GM12872 (cell line): ENCODE results near the gene TTLL9.

ENCODE experiments used
- TF ChIP-seq, protein P1 (sequence below): IDR thresholded peaks from 3 replicates; pipeline ENCODE4 v1.5.1; 2011; ENCODE audit warnings: low read depth, mild to moderate bottlenecking, low read length, moderate library complexity; ENCODE audit not compliant: insufficient read depth

Gene TTLL9

DNA sequence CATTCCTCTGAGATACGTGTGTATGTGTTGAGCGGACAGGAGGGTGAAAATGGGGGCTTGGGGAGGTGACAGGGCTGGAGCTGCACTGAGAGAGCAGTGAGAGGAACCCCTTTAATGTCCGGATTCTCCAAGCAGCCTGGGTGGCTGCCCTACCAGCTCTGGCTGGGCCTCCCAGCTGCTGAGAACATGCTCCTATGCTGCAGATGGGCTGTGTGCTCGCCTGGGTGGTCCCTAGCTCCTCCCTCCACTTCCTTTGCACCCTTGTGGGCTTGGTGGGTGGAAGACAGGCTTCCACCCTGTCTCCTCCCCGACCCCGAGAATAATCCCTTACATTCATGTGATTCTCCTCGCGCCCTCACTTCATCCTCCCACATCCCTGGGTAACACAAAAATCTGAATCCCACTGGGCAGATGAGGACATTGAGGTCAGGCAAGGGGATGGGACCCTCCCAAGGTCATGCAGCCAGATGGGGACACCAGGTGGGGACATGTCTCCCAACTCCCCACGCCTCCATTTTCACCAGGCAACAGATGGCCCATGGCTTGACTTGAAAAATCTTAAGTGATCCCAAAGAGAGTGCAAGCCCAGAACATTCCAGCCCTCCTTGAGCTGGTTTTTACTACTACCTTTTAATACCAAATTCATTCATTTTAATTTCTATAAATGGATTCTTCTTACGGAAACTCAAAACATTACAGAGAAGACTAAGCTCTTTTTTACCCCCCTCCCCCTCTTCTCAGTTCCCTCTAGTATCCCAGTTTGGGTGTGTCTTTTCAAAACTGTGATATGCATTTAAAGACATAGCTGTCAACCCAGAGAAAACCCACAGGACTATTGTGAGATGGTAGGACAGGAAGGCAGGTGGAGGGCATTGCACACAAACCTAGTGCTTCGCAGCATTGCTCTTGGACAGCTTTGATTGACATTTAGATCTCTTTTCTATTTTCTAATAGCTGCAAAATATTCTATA is 86.4 kb downstream of the TTLL9 start:
- TF ChIP-seq, protein P1, sequence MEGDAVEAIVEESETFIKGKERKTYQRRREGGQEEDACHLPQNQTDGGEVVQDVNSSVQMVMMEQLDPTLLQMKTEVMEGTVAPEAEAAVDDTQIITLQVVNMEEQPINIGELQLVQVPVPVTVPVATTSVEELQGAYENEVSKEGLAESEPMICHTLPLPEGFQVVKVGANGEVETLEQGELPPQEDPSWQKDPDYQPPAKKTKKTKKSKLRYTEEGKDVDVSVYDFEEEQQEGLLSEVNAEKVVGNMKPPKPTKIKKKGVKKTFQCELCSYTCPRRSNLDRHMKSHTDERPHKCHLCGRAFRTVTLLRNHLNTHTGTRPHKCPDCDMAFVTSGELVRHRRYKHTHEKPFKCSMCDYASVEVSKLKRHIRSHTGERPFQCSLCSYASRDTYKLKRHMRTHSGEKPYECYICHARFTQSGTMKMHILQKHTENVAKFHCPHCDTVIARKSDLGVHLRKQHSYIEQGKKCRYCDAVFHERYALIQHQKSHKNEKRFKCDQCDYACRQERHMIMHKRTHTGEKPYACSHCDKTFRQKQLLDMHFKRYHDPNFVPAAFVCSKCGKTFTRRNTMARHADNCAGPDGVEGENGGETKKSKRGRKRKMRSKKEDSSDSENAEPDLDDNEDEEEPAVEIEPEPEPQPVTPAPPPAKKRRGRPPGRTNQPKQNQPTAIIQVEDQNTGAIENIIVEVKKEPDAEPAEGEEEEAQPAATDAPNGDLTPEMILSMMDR = no peak

DNA sequence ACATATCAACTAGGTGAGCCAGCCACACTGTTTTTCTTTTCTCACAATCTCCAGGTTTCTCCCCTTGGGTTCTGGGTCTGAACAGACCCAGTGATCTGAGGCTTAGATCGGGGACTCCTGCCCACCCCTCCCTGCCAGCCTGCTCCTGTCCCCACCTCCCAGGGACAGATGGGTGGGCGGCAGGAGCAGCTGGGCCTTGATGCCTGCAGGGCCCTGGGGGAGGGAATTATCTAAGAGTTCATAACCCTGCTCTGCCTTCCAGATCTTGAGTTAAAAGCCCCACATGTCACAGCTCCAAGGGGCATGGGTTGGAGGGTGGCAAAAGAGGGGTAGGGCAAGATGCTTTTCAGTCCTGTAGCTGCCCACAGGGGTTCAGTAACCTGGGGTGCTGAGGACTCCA is 92.3 kb downstream of the TTLL9 start:
- TF ChIP-seq, protein P1 = no peak

DNA sequence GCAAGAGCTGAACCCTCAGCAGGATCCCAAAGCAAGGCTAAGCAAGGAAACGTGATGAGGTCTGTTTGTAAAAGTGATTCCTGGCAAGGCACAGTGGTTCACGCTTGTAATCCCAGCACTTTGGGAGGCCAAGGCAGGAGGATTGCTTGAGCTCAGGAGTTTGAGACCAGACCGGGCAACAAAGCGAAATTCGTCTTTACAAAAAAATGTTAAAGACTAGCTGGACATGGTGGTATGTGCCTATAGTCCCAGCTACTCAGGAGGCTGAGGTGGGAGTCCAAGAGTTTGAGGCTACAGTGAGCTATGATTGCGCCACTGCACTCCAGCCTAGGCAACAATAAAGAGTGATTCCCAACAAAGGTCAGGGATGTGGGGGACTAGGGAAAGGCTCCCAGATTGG is 93.5 kb downstream of the TTLL9 start:
- TF ChIP-seq, protein P1 = no peak

DNA sequence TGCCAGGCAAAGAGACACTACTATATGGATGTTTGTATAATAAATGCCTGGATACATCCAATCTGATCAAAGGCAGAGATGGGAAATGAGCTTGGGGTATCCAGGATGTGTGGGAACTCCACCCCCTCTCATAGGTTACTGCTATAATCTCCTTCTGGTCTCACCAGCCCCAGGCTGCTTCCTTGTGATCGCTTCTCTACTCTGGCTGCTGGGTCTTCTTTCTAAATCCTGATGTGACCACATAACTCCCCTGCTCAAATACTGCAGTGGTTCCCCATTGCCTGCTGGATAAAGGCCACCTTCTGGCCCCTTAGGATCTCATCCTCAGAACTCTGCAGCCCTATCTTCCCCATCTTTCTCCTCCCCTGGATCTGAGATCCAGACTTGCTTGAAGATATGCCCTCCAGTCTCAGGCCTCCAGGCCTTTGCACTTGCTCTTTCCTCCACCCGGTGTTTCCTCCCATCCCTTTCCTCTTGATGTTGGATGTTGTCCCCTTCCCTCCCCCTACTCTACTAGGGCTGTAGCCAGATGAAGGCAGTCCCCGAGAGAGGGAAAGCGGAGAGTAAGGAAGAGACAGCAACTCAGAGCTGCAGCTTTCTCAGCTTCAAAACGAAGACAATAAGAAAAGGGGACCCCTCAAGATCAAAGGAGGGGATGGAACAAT is 96.7 kb downstream of the TTLL9 start:
- TF ChIP-seq, protein P1 = no peak

DNA sequence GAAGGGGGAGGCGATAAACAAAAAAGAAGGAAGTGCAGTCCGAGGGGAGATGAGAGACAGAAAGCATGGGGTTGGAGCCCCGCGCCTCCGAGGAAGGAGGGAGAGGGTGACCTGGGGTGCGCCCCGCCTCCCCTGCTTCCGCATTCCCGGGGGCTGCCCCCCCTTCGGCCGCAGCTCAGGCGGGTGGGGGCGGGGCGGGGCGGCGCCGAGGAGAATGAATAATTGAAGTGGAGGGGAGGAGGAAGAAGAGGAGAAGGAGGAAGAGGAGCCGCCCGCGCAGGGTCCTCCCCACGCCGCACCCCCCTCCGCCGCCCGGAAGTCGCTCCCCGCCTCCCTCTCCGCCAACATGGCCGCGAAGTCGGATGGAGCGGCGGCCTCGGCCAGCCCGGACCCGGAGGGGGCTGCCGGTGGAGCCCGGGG is 97.4 kb downstream of the TTLL9 start, which contains the start of gene XKR7:
Gene XKR7, plus strand, starts transcription at position 322 of the 420 bp plus-strand sequence. Its CDS starts 25 bp downstream, at position 347.
- TF ChIP-seq, protein P1 = no peak

DNA sequence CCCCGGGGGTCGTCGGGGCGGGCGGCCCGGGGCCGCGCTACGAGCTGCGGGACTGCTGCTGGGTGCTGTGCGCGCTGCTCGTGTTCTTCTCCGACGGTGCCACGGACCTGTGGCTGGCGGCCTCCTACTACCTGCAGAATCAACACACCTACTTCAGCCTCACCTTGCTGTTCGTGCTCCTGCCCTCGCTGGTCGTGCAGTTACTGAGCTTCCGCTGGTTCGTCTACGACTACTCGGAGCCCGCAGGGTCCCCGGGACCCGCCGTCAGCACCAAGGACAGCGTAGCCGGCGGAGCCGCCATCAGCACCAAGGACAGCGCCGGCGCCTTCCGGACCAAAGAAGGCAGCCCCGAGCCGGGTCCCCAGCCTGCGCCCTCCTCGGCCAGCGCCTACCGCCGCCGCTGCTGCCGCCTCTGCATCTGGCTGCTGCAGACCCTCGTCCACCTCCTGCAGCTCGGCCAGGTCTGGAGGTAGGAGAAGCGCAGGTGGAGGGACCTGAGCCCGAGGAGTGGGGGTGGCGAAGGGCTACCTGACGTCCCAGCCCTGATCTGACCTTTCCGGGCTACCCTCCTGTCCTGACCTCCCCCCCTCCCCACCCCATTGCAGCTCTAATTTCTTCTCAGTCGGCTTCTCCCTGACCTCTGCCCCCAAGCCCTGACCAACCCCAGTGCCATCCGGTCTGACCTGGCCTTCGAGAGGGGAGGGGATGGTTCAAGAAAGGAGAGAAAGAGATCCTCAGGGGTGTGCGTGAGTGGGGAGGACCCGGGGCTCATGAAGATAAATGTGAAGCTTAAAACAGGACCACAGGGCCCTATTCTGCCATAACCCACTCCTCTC is 98.1 kb downstream of the TTLL9 start:
- TF ChIP-seq, protein P1 = no peak
